HepG2 (cell line): ENCODE data around the gene MGAT5.

Experiments
- POLR2AphosphoS5 ChIP-seq: IDR thresholded peaks from 2 replicates; pipeline ENCODE4 v1.6.1; 2012; ENCODE audit warnings: low read depth, low read length
- TF ChIP-seq, protein P1 (sequence below): fragments of 450-650 bp; IDR thresholded peaks from 2 replicates; pipeline ENCODE4 v1.6.1; 2017; ENCODE audit warnings: mild to moderate bottlenecking
- TF ChIP-seq, protein P2 (sequence below): sonication (generic); formaldehyde crosslinking; IDR thresholded peaks from 2 replicates; pipeline ENCODE4 v1.9.0; 2022; ENCODE audit warnings: missing genetic modification reagents, mild to moderate bottlenecking, borderline replicate concordance

DNA sequence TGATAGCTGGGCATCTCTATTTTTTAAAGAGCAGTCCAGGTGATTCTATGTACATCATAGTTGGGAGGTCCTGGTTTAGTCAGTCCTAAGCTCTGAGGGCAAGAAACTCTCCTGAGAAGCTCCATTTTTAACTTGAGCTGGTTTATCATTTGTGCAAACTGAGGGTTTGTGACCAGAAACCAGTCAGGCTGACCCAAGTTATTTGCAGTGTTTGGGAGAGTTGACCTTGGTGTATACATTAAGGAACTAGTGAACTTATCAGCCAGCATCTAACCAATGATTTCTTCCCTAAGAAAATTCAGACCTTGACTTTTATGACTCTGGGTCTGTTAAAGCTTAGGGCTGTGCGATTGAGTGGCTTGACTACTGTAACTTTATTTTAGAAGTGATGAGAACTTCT lies 10.6 kb upstream of the MGAT5 start:
- no peak for TF ChIP-seq POLR2AphosphoS5
- TF ChIP-seq, protein P1, sequence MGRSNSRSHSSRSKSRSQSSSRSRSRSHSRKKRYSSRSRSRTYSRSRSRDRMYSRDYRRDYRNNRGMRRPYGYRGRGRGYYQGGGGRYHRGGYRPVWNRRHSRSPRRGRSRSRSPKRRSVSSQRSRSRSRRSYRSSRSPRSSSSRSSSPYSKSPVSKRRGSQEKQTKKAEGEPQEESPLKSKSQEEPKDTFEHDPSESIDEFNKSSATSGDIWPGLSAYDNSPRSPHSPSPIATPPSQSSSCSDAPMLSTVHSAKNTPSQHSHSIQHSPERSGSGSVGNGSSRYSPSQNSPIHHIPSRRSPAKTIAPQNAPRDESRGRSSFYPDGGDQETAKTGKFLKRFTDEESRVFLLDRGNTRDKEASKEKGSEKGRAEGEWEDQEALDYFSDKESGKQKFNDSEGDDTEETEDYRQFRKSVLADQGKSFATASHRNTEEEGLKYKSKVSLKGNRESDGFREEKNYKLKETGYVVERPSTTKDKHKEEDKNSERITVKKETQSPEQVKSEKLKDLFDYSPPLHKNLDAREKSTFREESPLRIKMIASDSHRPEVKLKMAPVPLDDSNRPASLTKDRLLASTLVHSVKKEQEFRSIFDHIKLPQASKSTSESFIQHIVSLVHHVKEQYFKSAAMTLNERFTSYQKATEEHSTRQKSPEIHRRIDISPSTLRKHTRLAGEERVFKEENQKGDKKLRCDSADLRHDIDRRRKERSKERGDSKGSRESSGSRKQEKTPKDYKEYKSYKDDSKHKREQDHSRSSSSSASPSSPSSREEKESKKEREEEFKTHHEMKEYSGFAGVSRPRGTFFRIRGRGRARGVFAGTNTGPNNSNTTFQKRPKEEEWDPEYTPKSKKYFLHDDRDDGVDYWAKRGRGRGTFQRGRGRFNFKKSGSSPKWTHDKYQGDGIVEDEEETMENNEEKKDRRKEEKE = no peak
- TF ChIP-seq, protein P2, sequence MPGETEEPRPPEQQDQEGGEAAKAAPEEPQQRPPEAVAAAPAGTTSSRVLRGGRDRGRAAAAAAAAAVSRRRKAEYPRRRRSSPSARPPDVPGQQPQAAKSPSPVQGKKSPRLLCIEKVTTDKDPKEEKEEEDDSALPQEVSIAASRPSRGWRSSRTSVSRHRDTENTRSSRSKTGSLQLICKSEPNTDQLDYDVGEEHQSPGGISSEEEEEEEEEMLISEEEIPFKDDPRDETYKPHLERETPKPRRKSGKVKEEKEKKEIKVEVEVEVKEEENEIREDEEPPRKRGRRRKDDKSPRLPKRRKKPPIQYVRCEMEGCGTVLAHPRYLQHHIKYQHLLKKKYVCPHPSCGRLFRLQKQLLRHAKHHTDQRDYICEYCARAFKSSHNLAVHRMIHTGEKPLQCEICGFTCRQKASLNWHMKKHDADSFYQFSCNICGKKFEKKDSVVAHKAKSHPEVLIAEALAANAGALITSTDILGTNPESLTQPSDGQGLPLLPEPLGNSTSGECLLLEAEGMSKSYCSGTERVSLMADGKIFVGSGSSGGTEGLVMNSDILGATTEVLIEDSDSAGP (CRISPR knock-in tag) = no peak
